HepG2 (cell line): Measurements from ENCODE around the gene GCNT2. TPM values are rescaled to one million over a fixed set of nuclear protein-coding genes. Genes with fewer than 3 reads are reported as not detected.

Experiments
- CREB3 ChIP-seq: sonication (generic); formaldehyde crosslinking; IDR thresholded peaks from 2 replicates; pipeline ENCODE4 v1.5.0; 2020; ENCODE audit warnings: missing genetic modification reagents
- FOXA3 ChIP-seq: IDR thresholded peaks from 2 replicates; pipeline ENCODE4 v1.6.1; 2016; ENCODE audit warnings: missing genetic modification reagents, missing compliant biosample characterization
- GZF1 ChIP-seq: sonication (generic); formaldehyde crosslinking; IDR thresholded peaks from 2 replicates; pipeline ENCODE4 v1.5.1; 2020; ENCODE audit warnings: mild to moderate bottlenecking, missing genetic modification reagents
- HDAC6 ChIP-seq: fragments of 200-600 bp; sonication (generic); IDR thresholded peaks from 2 replicates; pipeline ENCODE4 v1.7.0; 2017; ENCODE audit warnings: mild to moderate bottlenecking, antibody characterized with exemption, low read length, low read depth
- KLF6 ChIP-seq: IDR thresholded peaks from 2 replicates; pipeline ENCODE4 v1.8.0; 2016; ENCODE audit warnings: missing biosample characterization, missing genetic modification reagents
- MAX ChIP-seq: IDR thresholded peaks from 2 replicates; pipeline ENCODE4 v1.6.1; 2012; ENCODE audit warnings: inconsistent platforms
- SNAI1 ChIP-seq: sonication (generic); formaldehyde crosslinking; IDR thresholded peaks from 2 replicates; pipeline ENCODE4 v1.5.0; 2020; ENCODE audit warnings: mild to moderate bottlenecking, missing genetic modification reagents, borderline replicate concordance
- ZBTB8A ChIP-seq: sonication (generic); formaldehyde crosslinking; IDR thresholded peaks from 2 replicates; pipeline ENCODE4 v1.4.0; 2020; ENCODE audit warnings: mild to moderate bottlenecking, low read depth, missing genetic modification reagents, borderline replicate concordance
- ZNF275 ChIP-seq: sonication (generic); formaldehyde crosslinking; IDR thresholded peaks from 2 replicates; pipeline ENCODE4 v1.8.0; 2022; ENCODE audit warnings: missing genetic modification reagents, mild to moderate bottlenecking, inconsistent platforms, borderline replicate concordance
- ZNF512B ChIP-seq: sonication (generic); formaldehyde crosslinking; IDR thresholded peaks from 2 replicates; pipeline ENCODE4 v1.5.1; 2020; ENCODE audit warnings: missing genetic modification reagents, mild to moderate bottlenecking, borderline replicate concordance
- ZNF614 ChIP-seq: IDR thresholded peaks from 2 replicates; pipeline ENCODE4 v1.6.1; 2018; ENCODE audit warnings: missing biosample characterization, missing genetic modification reagents, inconsistent platforms, borderline replicate concordance
- ZNF788 ChIP-seq: sonication (generic); formaldehyde crosslinking; IDR thresholded peaks from 2 replicates; pipeline ENCODE4 v1.5.0; 2020; ENCODE audit warnings: mild to moderate bottlenecking, missing genetic modification reagents, borderline replicate concordance
- ZSCAN21 ChIP-seq: sonication (generic); formaldehyde crosslinking; IDR thresholded peaks from 2 replicates; pipeline ENCODE4 v1.8.0; 2022; ENCODE audit warnings: mild to moderate bottlenecking, missing genetic modification reagents, moderate library complexity, borderline replicate concordance
- polyA plus RNA-seq, 8 experiments: library from polyadenylated mRNA; depleted of rRNA in 3 of 8; stranded (reverse) in 7 of 8; unstranded in 1 of 8; fragments of >200 nt; fragmentation: Illumina TruSeq in 4 of 8; extraction: Trizol in 4 of 8; gene quantifications; 2 replicates each; pipeline versions ENCODE4 v1.2.1 to v1.2.3, GENCODE V29; 2011 to 2016; ENCODE audit warnings: low read depth in 4 of 8, missing spikeins in 1 of 8, mixed read lengths in 1 of 8; ENCODE audit not compliant: insufficient read depth in 1 of 8
- total RNA-seq, 5 experiments: library from RNA; depleted of rRNA; stranded (reverse); fragments of >200 nt; fragmentation: Illumina TruSeq; extraction: Trizol; gene quantifications; 2 replicates each; pipeline ENCODE4 v1.2.3, GENCODE V29; 2016; ENCODE audit warnings: low read depth in 1 of 5
- TF ChIP-seq, protein P1 (sequence below): sonication (generic); formaldehyde crosslinking; IDR thresholded peaks from 2 replicates; pipeline ENCODE4 v1.8.0; 2022; ENCODE audit warnings: mild to moderate bottlenecking, missing genetic modification reagents
- TF ChIP-seq, protein P2 (sequence below): sonication (generic); formaldehyde crosslinking; IDR thresholded peaks from 2 replicates; pipeline ENCODE4 v1.4.0; 2020; ENCODE audit warnings: missing genetic modification reagents
- TF ChIP-seq, protein P3 (sequence below): sonication (generic); formaldehyde crosslinking; IDR thresholded peaks from 2 replicates; pipeline ENCODE4 v1.5.0; 2020; ENCODE audit warnings: mild to moderate bottlenecking, missing genetic modification reagents

GCNT2 gene
- total and polyA plus RNA-seq, 2 of the 13 experiments (the other 11 are each of a cell fraction or from before 2014, with no cell fraction given): 11.8 to 31.9 TPM

GRCh38 chr6:10510592-10511367 lies 10.4 kb upstream of the GCNT2 start (continued):
- TF ChIP-seq ZNF512B: peak; percentile 88; the same call in 1 of the 2 replicates
- 0 out of 2 replicates have a peak, but pooled peaks have one; percentile 28 for TF ChIP-seq ZSCAN21 (CRISPR knock-in tag)
- TF ChIP-seq, protein P1, sequence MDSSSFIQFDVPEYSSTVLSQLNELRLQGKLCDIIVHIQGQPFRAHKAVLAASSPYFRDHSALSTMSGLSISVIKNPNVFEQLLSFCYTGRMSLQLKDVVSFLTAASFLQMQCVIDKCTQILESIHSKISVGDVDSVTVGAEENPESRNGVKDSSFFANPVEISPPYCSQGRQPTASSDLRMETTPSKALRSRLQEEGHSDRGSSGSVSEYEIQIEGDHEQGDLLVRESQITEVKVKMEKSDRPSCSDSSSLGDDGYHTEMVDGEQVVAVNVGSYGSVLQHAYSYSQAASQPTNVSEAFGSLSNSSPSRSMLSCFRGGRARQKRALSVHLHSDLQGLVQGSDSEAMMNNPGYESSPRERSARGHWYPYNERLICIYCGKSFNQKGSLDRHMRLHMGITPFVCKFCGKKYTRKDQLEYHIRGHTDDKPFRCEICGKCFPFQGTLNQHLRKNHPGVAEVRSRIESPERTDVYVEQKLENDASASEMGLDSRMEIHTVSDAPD (CRISPR knock-in tag): no peak
- TF ChIP-seq KLF6 (CRISPR knock-in tag): no peak
- TF ChIP-seq, protein P2, sequence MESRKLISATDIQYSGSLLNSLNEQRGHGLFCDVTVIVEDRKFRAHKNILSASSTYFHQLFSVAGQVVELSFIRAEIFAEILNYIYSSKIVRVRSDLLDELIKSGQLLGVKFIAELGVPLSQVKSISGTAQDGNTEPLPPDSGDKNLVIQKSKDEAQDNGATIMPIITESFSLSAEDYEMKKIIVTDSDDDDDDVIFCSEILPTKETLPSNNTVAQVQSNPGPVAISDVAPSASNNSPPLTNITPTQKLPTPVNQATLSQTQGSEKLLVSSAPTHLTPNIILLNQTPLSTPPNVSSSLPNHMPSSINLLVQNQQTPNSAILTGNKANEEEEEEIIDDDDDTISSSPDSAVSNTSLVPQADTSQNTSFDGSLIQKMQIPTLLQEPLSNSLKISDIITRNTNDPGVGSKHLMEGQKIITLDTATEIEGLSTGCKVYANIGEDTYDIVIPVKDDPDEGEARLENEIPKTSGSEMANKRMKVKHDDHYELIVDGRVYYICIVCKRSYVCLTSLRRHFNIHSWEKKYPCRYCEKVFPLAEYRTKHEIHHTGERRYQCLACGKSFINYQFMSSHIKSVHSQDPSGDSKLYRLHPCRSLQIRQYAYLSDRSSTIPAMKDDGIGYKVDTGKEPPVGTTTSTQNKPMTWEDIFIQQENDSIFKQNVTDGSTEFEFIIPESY (CRISPR knock-in tag): 0 out of 2 replicates have a peak, but pooled peaks have one; percentile 56
- no peak for TF ChIP-seq ZNF275
- TF ChIP-seq FOXA3 (CRISPR knock-in tag): no peak
- no peak for TF ChIP-seq CREB3 (CRISPR knock-in tag)
- TF ChIP-seq GZF1 (CRISPR knock-in tag): peak; percentile 58; the same call in 1 of the 2 replicates
- TF ChIP-seq ZNF614 (CRISPR knock-in tag): peak; percentile 27; the same call in 1 of the 2 replicates
- TF ChIP-seq ZBTB8A (CRISPR knock-in tag): no peak
- TF ChIP-seq SNAI1 (CRISPR knock-in tag): no peak
- TF ChIP-seq, protein P3, sequence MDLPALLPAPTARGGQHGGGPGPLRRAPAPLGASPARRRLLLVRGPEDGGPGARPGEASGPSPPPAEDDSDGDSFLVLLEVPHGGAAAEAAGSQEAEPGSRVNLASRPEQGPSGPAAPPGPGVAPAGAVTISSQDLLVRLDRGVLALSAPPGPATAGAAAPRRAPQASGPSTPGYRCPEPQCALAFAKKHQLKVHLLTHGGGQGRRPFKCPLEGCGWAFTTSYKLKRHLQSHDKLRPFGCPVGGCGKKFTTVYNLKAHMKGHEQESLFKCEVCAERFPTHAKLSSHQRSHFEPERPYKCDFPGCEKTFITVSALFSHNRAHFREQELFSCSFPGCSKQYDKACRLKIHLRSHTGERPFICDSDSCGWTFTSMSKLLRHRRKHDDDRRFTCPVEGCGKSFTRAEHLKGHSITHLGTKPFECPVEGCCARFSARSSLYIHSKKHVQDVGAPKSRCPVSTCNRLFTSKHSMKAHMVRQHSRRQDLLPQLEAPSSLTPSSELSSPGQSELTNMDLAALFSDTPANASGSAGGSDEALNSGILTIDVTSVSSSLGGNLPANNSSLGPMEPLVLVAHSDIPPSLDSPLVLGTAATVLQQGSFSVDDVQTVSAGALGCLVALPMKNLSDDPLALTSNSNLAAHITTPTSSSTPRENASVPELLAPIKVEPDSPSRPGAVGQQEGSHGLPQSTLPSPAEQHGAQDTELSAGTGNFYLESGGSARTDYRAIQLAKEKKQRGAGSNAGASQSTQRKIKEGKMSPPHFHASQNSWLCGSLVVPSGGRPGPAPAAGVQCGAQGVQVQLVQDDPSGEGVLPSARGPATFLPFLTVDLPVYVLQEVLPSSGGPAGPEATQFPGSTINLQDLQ: no peak
- peak; percentile 55; the same call in 1 of the 2 replicates for TF ChIP-seq ZNF788 (CRISPR knock-in tag)
- TF ChIP-seq HDAC6: no peak
- TF ChIP-seq MAX: no peak
